Suprapubic skin (tissue), 3 donors: ENCODE data around the gene VRK3.

Experiments
- POLR2AphosphoS5 ChIP-seq, 3 donors: sonication (generic); formaldehyde crosslinking; IDR thresholded peaks; one replicate each; pipeline ENCODE4 v1.6.1; 2017; ENCODE audit warnings: antibody characterized with exemption in 3 of 3
- TF ChIP-seq, protein P1 (sequence below), 2 donors: fragments of 200-600 bp in 1 of 2; fragments of 450-650 bp in 1 of 2; sonication (generic) in 1 of 2; IDR thresholded peaks; one replicate each; pipeline ENCODE4 v1.5.1; 2016 to 2019; ENCODE audit warnings: antibody characterized with exemption in 2 of 2, mild to moderate bottlenecking in 1 of 2, moderate library complexity in 1 of 2

DNA sequence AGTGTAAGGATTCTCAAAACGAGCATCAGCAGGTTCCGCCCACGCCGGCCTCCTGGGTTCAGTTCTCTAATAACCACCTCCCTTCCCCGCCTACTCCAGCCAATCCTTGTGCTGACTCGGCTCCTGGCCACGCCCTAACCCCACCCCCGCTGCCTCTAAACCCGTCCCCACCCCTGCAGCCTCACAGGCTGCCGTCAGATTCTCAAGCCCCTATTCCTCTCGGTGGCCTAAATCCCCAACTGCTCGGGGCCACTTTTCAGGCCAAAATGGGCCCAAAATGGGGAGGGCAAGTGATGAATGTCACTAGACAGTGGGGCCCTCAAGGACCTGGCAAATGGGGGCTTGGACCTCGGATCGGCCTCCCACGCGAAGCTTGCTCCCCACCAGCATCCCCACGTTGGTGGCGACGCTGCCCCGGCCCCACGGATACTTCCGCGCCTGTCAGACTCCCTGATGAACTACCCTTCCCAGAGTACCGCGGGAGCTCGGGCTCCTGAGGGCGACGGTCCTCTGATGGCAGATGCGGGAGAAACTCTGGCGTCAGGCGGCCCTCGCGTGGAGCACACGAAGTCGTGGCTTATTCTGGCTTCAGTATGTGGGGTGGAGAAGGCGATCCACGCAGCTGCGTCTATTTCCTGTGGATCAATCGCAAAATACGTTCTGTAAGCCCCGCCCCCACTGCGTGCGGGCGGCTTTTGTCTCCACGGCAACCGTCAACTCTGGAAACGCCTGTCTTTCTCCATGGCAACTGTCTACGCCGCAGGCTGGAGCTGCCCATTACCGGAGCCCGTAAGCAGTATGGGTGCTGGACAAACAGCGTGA is 25.4 kb upstream of the VRK3 start:
- TF ChIP-seq, protein P1, sequence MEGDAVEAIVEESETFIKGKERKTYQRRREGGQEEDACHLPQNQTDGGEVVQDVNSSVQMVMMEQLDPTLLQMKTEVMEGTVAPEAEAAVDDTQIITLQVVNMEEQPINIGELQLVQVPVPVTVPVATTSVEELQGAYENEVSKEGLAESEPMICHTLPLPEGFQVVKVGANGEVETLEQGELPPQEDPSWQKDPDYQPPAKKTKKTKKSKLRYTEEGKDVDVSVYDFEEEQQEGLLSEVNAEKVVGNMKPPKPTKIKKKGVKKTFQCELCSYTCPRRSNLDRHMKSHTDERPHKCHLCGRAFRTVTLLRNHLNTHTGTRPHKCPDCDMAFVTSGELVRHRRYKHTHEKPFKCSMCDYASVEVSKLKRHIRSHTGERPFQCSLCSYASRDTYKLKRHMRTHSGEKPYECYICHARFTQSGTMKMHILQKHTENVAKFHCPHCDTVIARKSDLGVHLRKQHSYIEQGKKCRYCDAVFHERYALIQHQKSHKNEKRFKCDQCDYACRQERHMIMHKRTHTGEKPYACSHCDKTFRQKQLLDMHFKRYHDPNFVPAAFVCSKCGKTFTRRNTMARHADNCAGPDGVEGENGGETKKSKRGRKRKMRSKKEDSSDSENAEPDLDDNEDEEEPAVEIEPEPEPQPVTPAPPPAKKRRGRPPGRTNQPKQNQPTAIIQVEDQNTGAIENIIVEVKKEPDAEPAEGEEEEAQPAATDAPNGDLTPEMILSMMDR (IDR thresholded peaks at IDR 0.05): no peak
- no peak for TF ChIP-seq POLR2AphosphoS5 (IDR thresholded peaks at IDR 0.05)
